Upper lobe of right lung (tissue), 1 donor: ENCODE measurements around the gene CDC25A. TPM values are rescaled to one million over a fixed set of nuclear protein-coding genes. Genes with fewer than 3 reads are reported as not detected.

Experiments
- ATAC-seq: fragments of 200-7000 bp; cut with Tn5 transposase; one replicate; pipeline ENCODE4 v1.9.1; 2020; ENCODE audit warnings: mild to moderate bottlenecking, moderate library complexity
- DNase-seq: peaks from one replicate; pipeline ENCODE4 v3.0.0-alpha.2; 2020
- H3K27ac ChIP-seq: fragments of 200-600 bp; one replicate; pipeline ENCODE4 v1.8.0; 2022
- H3K27me3 ChIP-seq: fragments of 200-600 bp; one replicate; pipeline ENCODE4 v1.8.0; 2022; ENCODE audit warnings: mild to moderate bottlenecking
- H3K36me3 ChIP-seq: fragments of 200-600 bp; one replicate; pipeline ENCODE4 v1.8.0; 2022
- H3K4me1 ChIP-seq: fragments of 200-600 bp; one replicate; pipeline ENCODE4 v1.8.0; 2022
- H3K4me3 ChIP-seq: fragments of 200-600 bp; one replicate; pipeline ENCODE4 v1.8.0; 2022; ENCODE audit warnings: mild to moderate bottlenecking
- H3K9me3 ChIP-seq: fragments of 200-600 bp; one replicate; pipeline ENCODE4 v1.8.0; 2022
- CTCF ChIP-seq: fragments of 200-600 bp; IDR thresholded peaks from one replicate; pipeline ENCODE4 v1.8.0; 2022; ENCODE audit warnings: antibody characterized with exemption
- intact Hi-C: fragments of 100-400 bp; cut with DNase I; formaldehyde crosslinking; loops from one replicate; pipeline ENCODE4 v1.11.0; 2022
- total RNA-seq: library from RNA; stranded (reverse); fragmentation: NEBNext Ultra II Directional; extraction: Animal tissue kit (Norgen Biotek cat#: 25700); gene quantifications from one replicate; pipeline ENCODE4 v1.2.1, GENCODE V29; 2021
- donor health status: DM: no; HTN: yes; CAD: no; lungs with severe emphysema.

The CDC25A gene
- total RNA-seq, 1 donor from 2014 or later, result 0.90 TPM

- Histone ChIP-seq H3K36me3 (no peaks in the 10 kb centered on the region), H3K27me3 (no peaks in the 10 kb centered on the region), H3K27ac (no peak overlapping the region), H3K9me3 (no peaks in the 10 kb centered on the region), H3K4me3 (peak overlapping the region; percentile 85), H3K4me1 (peaks cover 15% of the 10 kb centered on the region)
- no peak for TF ChIP-seq CTCF
- intact Hi-C loops, result no loop called here
- ATAC-seq (no peak), DNase-seq (no peak)
Observed at GRCh38 chr3:48186631-48187300, 1.5 kb downstream of the CDC25A start.

GRCh38 chr3:48185129-48185528 lies 3.1 kb downstream of the CDC25A start:
- H3K4me1 ChIP-seq, result peaks cover 15% of the 10 kb centered on the region
- H3K27me3 ChIP-seq, result no peaks in the 10 kb centered on the region
- no peaks in the 10 kb centered on the region for H3K9me3 ChIP-seq
- no peak overlapping the region for H3K4me3 ChIP-seq
- ATAC-seq, result no peak
- no peak overlapping the region for H3K27ac ChIP-seq
- H3K36me3 ChIP-seq, result no peaks in the 10 kb centered on the region
- intact Hi-C loops, result no loop called here
- no peak for TF ChIP-seq CTCF
- DNase-seq, result no peak

GRCh38 chr3:48184299-48184698 lies 3.9 kb downstream of the CDC25A start:
- no peaks in the 10 kb centered on the region for H3K9me3 ChIP-seq
- no peak for DNase-seq
- no peak for ATAC-seq
- H3K27ac ChIP-seq, result no peak overlapping the region
- H3K27me3 ChIP-seq, result no peaks in the 10 kb centered on the region
- intact Hi-C loops, result no loop called here
- H3K4me3 ChIP-seq, result no peak overlapping the region
- peaks cover 15% of the 10 kb centered on the region for H3K4me1 ChIP-seq
- TF ChIP-seq CTCF, result no peak
- no peaks in the 10 kb centered on the region for H3K36me3 ChIP-seq

GRCh38 chr3:48180531-48181253 lies 7.5 kb downstream of the CDC25A start:
- Histone ChIP-seq H3K9me3 (no peaks in the 10 kb centered on the region), H3K27ac (no peak overlapping the region), H3K36me3 (no peaks in the 10 kb centered on the region), H3K4me1 (no peaks in the 10 kb centered on the region), H3K27me3 (no peaks in the 10 kb centered on the region), H3K4me3 (no peak overlapping the region)
- TF ChIP-seq CTCF, result no peak
- DNase-seq, result no peak
- peak; percentile 36 for ATAC-seq
- intact Hi-C loops, result no loop called here

- Histone ChIP-seq H3K36me3 (no peaks in the 10 kb centered on the region), H3K9me3 (no peaks in the 10 kb centered on the region), H3K4me1 (no peaks in the 10 kb centered on the region), H3K27me3 (no peaks in the 10 kb centered on the region), H3K27ac (no peak overlapping the region), H3K4me3 (no peak overlapping the region)
- peak; percentile 69 for ATAC-seq
- intact Hi-C loops, result no loop called here
- no peak for TF ChIP-seq CTCF
- DNase-seq, result no peak
Observed at GRCh38 chr3:48180021-48180420, 8.2 kb downstream of the CDC25A start.
